SK-N-DZ (cell line): ENCODE measurements around the gene ANAPC16.
A peak's percentile ranks its signal among the peaks of the same experiment; 100 is the strongest.
"Not testable (repeated sequence)": the region's sequence is repeated elsewhere in the genome, so short reads cannot be mapped to it uniquely, and the experiment has no call there.

Experiments
- DNase-seq: peaks from one replicate; pipeline ENCODE4 v3.0.0-alpha.2; 2015; ENCODE audit warnings: low spot score

Gene ANAPC16

GRCh38 chr10:72242675-72243074 lies 26.9 kb downstream of the ANAPC16 start:
- no peak for DNase-seq

GRCh38 chr10:72243822-72244437 lies 28.1 kb downstream of the ANAPC16 start:
- DNase-seq: no peak

- DNase-seq: no peak
Measured at GRCh38 chr10:72244573-72245038, 28.8 kb downstream of the ANAPC16 start.

GRCh38 chr10:72245949-72246525 lies 30.2 kb downstream of the ANAPC16 start:
- DNase-seq: no peak

GRCh38 chr10:72248468-72249151 lies 32.8 kb downstream of the ANAPC16 start:
- DNase-seq: peak; percentile 61

- DNase-seq: not testable (repeated sequence)
Measured at GRCh38 chr10:72249176-72249862, 33.5 kb downstream of the ANAPC16 start.

GRCh38 chr10:72250666-72251065 lies 34.9 kb downstream of the ANAPC16 start:
- DNase-seq: no peak

GRCh38 chr10:72251635-72252034 lies 35.8 kb downstream of the ANAPC16 start:
- no peak for DNase-seq

- no peak for DNase-seq
Measured at GRCh38 chr10:72252972-72253371, 37.2 kb downstream of the ANAPC16 start.

- DNase-seq: no peak
Measured at GRCh38 chr10:72253578-72253977, 37.8 kb downstream of the ANAPC16 start.

- DNase-seq: peak; percentile 77
Measured at GRCh38 chr10:72254813-72255568, 39.2 kb downstream of the ANAPC16 start.

GRCh38 chr10:72255977-72256729 lies 40.3 kb downstream of the ANAPC16 start:
- DNase-seq: no peak

- no peak for DNase-seq
Measured at GRCh38 chr10:72257051-72257892, 41.5 kb downstream of the ANAPC16 start.

- no peak for DNase-seq
Measured at GRCh38 chr10:72258617-72259016, 42.8 kb downstream of the ANAPC16 start.

GRCh38 chr10:72259491-72260238 lies 43.9 kb downstream of the ANAPC16 start:
- DNase-seq: peak; percentile 79

- peak; percentile 96 for DNase-seq
Measured at GRCh38 chr10:72260239-72260975, 44.6 kb downstream of the ANAPC16 start.

GRCh38 chr10:72260976-72261783 lies 45.4 kb downstream of the ANAPC16 start:
- DNase-seq: no peak
